ENCODE results near the gene OLIG3. TPM values are rescaled to one million over a fixed set of nuclear protein-coding genes. Genes with fewer than 3 reads are reported as not detected.

Gene OLIG3
- polyA plus RNA-seq, 1 of the 3 experiments (the other 2 are of a cell fraction), result not detected

DNA sequence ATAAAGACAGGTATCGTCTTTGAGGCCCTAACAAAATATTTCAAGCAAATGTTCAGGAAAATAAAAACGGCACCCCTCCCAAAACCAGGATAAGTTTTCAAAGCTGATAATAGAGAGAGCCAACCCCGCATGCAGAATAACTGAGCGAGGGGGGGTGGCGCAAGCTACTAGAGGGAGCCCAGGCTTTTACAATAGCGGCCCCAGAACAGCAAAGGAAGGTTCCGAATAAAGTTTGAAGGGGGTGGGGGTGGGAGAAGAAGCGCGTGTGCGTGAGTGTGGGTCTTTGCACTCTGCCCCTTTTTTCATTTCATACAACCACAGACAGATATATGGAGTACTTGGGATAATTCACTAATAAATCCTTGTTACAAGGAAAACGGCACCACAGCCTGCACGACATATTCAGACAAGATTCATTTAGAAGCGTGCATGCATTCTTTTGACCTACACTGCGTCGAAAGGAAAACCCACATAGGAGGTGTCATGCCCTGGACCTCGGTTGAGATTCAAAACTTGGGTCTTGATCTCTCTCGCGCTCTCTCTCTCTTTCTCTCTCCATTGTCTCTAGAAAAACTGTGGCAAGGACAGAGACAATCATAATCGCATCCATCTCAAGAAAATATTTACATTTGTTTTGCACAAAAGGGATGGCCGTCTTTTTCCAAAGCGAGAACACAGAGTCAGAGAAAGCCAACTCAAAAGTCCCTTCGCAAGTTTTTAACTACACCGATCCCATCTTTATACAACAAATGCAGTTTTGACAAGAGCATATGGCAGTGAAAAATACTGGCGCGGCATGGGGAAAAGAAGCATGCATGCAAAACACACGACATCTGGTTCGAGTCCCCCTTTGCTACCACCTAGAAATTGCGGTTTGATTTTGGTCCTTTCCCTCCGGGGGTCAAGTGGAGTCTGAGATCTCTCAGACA is 1.6 kb downstream of the OLIG3 start:
- Histone ChIP-seq H4K20me1 (ENCODE audit: insufficient read depth) (no peaks in the 10 kb centered on the region), H3K27ac (ENCODE audit: low read depth in 2 of 2, low read length in 1 of 2) (no peak overlapping the region), H3K4me3 (ENCODE audit: low read depth in 2 of 2, low read length in 1 of 2) (no peak overlapping the region), H3K9ac (no peak overlapping the region), H3K9me2 (no peaks in the 10 kb centered on the region), H3K9me3 (no peaks in the 10 kb centered on the region), H3K79me2 (ENCODE audit: insufficient read depth) (no peaks in the 10 kb centered on the region), H3K4me2 (no peak overlapping the region), H2AFZ (ENCODE audit: low read depth) (no peak overlapping the region), H3K36me3 (replicated peaks in 1 of 2; ENCODE audit: control insufficient read depth in 1 of 2, insufficient read depth in 2 of 2, low read length in 1 of 2) (no peaks in the 10 kb centered on the region), H3F3A (replicated peaks; ENCODE audit: insufficient read depth) (no peaks in the 10 kb centered on the region), H3K27me3 (ENCODE audit: insufficient read depth) (peaks cover 82% of the 10 kb centered on the region), H3K4me1 (ENCODE audit: control insufficient read depth in 1 of 2, insufficient read depth in 2 of 2, low read depth in 1 of 2, low read length in 1 of 2) (no peaks in the 10 kb centered on the region; a peak in 1 of 4 replicates)
- 9% methylated on average over 29 of the region's 29 CpGs for WGBS (ENCODE audit: low lambda C conversion rate)
- no peak for DNase-seq
- POLR2A ChIA-PET, result no interaction called here
- CTCF ChIA-PET, result interaction anchor here (1.1 to 1.3 kb wide), 2 partner anchors 133 to 178 kb away, joined by 3 to 4 read pairs; no protein-coding TSS in a partner anchor
- TF ChIP-seq TCF12 (IDR thresholded peaks at IDR 0.05) (no peak), JUND (IDR thresholded peaks at IDR 0.05) (no peak), RFX5 (IDR thresholded peaks at IDR 0.05; ENCODE audit: low read length) (no peak), USF2 (IDR thresholded peaks at IDR 0.05; ENCODE audit: borderline replicate concordance, low read depth, low read length) (no peak), RAD21 (IDR thresholded peaks at IDR 0.05; ENCODE audit: low read length) (no peak), EP300 (IDR thresholded peaks at IDR 0.05; ENCODE audit: borderline replicate concordance in 1 of 2, low read depth in 1 of 2, low read length in 1 of 2) (no peak), ZBTB33 (IDR thresholded peaks at IDR 0.05; ENCODE audit: borderline replicate concordance, low read depth) (no peak), RCOR1 (IDR thresholded peaks at IDR 0.05; ENCODE audit: low read length) (no peak), FOSL2 (IDR thresholded peaks at IDR 0.05; ENCODE audit: borderline replicate concordance, low read depth) (no peak), ELF1 (IDR thresholded peaks at IDR 0.05) (no peak), GATA2 (CRISPR knock-in tag; IDR thresholded peaks at IDR 0.05) (no peak), TAF1 (IDR thresholded peaks at IDR 0.05; ENCODE audit: borderline replicate concordance, low read depth, low read length) (no peak), FOXM1 (IDR thresholded peaks at IDR 0.05; ENCODE audit: low read depth) (no peak), SIN3A (IDR thresholded peaks at IDR 0.05; ENCODE audit: borderline replicate concordance, low read depth, low read length) (no peak)
- TF ChIP-seq, protein P1, sequence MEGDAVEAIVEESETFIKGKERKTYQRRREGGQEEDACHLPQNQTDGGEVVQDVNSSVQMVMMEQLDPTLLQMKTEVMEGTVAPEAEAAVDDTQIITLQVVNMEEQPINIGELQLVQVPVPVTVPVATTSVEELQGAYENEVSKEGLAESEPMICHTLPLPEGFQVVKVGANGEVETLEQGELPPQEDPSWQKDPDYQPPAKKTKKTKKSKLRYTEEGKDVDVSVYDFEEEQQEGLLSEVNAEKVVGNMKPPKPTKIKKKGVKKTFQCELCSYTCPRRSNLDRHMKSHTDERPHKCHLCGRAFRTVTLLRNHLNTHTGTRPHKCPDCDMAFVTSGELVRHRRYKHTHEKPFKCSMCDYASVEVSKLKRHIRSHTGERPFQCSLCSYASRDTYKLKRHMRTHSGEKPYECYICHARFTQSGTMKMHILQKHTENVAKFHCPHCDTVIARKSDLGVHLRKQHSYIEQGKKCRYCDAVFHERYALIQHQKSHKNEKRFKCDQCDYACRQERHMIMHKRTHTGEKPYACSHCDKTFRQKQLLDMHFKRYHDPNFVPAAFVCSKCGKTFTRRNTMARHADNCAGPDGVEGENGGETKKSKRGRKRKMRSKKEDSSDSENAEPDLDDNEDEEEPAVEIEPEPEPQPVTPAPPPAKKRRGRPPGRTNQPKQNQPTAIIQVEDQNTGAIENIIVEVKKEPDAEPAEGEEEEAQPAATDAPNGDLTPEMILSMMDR (IDR thresholded peaks at IDR 0.05), result no peak
